Iris pigment epithelial cell (primary cell): ENCODE results near the gene ACTRT2.

ENCODE experiments used
- DNase-seq: peaks from one replicate; pipeline ENCODE4 v3.0.0-alpha.2; 2011; ENCODE audit warnings: low read depth

Gene ACTRT2

GRCh38 chr1:3069491-3070308 is 48.4 kb downstream of the ACTRT2 start:
- peak; percentile 69 for DNase-seq

GRCh38 chr1:3070309-3070643 is 49.0 kb downstream of the ACTRT2 start:
- DNase-seq: no peak

- no peak for DNase-seq
Observed at GRCh38 chr1:3070644-3071564, 49.6 kb downstream of the ACTRT2 start.

GRCh38 chr1:3071565-3072390 is 50.5 kb downstream of the ACTRT2 start:
- no peak for DNase-seq
